ENCODE data around the gene CBFB. TPM values are rescaled to one million over a fixed set of nuclear protein-coding genes. Genes with fewer than 3 reads are reported as not detected.
A peak's percentile ranks its signal among the peaks of the same experiment; 100 is the strongest.

The CBFB gene
- total and polyA plus RNA-seq, 2 of the 13 experiments (the other 11 are each of a cell fraction or from before 2014, with no cell fraction given) = 22.1 to 70.8 TPM

- POLR2A ChIA-PET = interaction anchor here (1.1 kb wide), 1 partner anchor 19 kb away, joined by 3 read pairs; no protein-coding TSS in a partner anchor
- no TSS peak for BruUV-seq (replicated peaks)
- no peak for TF ChIP-seq REL (CRISPR knock-in tag; conservative IDR thresholded peaks at IDR 0.05)
- TF ChIP-seq SP2 (CRISPR knock-in tag; IDR thresholded peaks at IDR 0.05) = no peak
- TF ChIP-seq, protein P1, sequence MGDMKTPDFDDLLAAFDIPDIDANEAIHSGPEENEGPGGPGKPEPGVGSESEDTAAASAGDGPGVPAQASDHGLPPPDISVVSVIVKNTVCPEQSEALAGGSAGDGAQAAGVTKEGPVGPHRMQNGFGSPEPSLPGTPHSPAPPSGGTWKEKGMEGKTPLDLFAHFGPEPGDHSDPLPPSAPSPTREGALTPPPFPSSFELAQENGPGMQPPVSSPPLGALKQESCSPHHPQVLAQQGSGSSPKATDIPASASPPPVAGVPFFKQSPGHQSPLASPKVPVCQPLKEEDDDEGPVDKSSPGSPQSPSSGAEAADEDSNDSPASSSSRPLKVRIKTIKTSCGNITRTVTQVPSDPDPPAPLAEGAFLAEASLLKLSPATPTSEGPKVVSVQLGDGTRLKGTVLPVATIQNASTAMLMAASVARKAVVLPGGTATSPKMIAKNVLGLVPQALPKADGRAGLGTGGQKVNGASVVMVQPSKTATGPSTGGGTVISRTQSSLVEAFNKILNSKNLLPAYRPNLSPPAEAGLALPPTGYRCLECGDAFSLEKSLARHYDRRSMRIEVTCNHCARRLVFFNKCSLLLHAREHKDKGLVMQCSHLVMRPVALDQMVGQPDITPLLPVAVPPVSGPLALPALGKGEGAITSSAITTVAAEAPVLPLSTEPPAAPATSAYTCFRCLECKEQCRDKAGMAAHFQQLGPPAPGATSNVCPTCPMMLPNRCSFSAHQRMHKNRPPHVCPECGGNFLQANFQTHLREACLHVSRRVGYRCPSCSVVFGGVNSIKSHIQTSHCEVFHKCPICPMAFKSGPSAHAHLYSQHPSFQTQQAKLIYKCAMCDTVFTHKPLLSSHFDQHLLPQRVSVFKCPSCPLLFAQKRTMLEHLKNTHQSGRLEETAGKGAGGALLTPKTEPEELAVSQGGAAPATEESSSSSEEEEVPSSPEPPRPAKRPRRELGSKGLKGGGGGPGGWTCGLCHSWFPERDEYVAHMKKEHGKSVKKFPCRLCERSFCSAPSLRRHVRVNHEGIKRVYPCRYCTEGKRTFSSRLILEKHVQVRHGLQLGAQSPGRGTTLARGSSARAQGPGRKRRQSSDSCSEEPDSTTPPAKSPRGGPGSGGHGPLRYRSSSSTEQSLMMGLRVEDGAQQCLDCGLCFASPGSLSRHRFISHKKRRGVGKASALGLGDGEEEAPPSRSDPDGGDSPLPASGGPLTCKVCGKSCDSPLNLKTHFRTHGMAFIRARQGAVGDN (CRISPR knock-in tag; IDR thresholded peaks at IDR 0.05) = peak; percentile 38; the same call in 1 of the 2 replicates
- TF ChIP-seq MXD4 (CRISPR knock-in tag; IDR thresholded peaks at IDR 0.05) = no peak
- no peak for TF ChIP-seq ZNF660 (CRISPR knock-in tag; IDR thresholded peaks at IDR 0.05; ENCODE audit: borderline replicate concordance, low read depth)
- TF ChIP-seq, protein P2, sequence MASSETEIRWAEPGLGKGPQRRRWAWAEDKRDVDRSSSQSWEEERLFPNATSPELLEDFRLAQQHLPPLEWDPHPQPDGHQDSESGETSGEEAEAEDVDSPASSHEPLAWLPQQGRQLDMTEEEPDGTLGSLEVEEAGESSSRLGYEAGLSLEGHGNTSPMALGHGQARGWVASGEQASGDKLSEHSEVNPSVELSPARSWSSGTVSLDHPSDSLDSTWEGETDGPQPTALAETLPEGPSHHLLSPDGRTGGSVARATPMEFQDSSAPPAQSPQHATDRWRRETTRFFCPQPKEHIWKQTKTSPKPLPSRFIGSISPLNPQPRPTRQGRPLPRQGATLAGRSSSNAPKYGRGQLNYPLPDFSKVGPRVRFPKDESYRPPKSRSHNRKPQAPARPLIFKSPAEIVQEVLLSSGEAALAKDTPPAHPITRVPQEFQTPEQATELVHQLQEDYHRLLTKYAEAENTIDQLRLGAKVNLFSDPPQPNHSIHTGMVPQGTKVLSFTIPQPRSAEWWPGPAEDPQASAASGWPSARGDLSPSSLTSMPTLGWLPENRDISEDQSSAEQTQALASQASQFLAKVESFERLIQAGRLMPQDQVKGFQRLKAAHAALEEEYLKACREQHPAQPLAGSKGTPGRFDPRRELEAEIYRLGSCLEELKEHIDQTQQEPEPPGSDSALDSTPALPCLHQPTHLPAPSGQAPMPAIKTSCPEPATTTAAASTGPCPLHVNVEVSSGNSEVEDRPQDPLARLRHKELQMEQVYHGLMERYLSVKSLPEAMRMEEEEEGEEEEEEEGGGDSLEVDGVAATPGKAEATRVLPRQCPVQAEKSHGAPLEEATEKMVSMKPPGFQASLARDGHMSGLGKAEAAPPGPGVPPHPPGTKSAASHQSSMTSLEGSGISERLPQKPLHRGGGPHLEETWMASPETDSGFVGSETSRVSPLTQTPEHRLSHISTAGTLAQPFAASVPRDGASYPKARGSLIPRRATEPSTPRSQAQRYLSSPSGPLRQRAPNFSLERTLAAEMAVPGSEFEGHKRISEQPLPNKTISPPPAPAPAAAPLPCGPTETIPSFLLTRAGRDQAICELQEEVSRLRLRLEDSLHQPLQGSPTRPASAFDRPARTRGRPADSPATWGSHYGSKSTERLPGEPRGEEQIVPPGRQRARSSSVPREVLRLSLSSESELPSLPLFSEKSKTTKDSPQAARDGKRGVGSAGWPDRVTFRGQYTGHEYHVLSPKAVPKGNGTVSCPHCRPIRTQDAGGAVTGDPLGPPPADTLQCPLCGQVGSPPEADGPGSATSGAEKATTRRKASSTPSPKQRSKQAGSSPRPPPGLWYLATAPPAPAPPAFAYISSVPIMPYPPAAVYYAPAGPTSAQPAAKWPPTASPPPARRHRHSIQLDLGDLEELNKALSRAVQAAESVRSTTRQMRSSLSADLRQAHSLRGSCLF (CRISPR knock-in tag; IDR thresholded peaks at IDR 0.05; ENCODE audit: borderline replicate concordance) = no peak
- no peak for TF ChIP-seq ZNF446 (CRISPR knock-in tag; IDR thresholded peaks at IDR 0.05)
- no peak for TF ChIP-seq ZNF616 (CRISPR knock-in tag; IDR thresholded peaks at IDR 0.05; ENCODE audit: low read depth)
- no peak for TF ChIP-seq RFXAP (CRISPR knock-in tag; IDR thresholded peaks at IDR 0.05; ENCODE audit: borderline replicate concordance)
- no peak for TF ChIP-seq ZNF296 (CRISPR knock-in tag; conservative IDR thresholded peaks at IDR 0.05)
- TF ChIP-seq GTF3A (CRISPR knock-in tag; conservative IDR thresholded peaks at IDR 0.05) = no peak
- TF ChIP-seq ZNF614 (CRISPR knock-in tag; IDR thresholded peaks at IDR 0.05; ENCODE audit: borderline replicate concordance) = no peak
- TF ChIP-seq FOXA1 (IDR thresholded peaks at IDR 0.05) = no peak
- TF ChIP-seq FOXA1 (CRISPR knock-in tag; IDR thresholded peaks at IDR 0.05) = peak; percentile 76
- no peak for TF ChIP-seq ZNF367 (CRISPR knock-in tag; IDR thresholded peaks at IDR 0.05; ENCODE audit: borderline replicate concordance)
- TF ChIP-seq YEATS4 (CRISPR knock-in tag; IDR thresholded peaks at IDR 0.05; ENCODE audit: borderline replicate concordance) = no peak
- no peak for TF ChIP-seq AGO2 (optimal IDR thresholded peaks at IDR 0.05; ENCODE audit: low read depth, low read length)
- no peak for TF ChIP-seq TSC22D2 (CRISPR knock-in tag; IDR thresholded peaks at IDR 0.05; ENCODE audit: borderline replicate concordance)
Measured at GRCh38 chr16:67009158-67009557, 19.8 kb upstream of the CBFB start.

More at GRCh38 chr16:67009158-67009557, 19.8 kb upstream of the CBFB start:
- Histone ChIP-seq H3K79me2 (ENCODE audit: insufficient read depth, low read length) (no peaks in the 10 kb centered on the region), H3K4me1 (ENCODE audit: insufficient read depth, low read length) (peaks cover 47% of the 10 kb centered on the region), H3K4me3 (replicated peaks in 1 of 3; ENCODE audit: insufficient read depth in 1 of 3, low read depth in 2 of 3, low read length in 3 of 3) (no peak overlapping the region), H3K9me3 (ENCODE audit: low read length) (no peaks in the 10 kb centered on the region), H3K4me2 (ENCODE audit: low read depth, low read length) (no peak overlapping the region; the same call in 1 of the 2 replicates), H2AFZ (ENCODE audit: low read length) (no peak overlapping the region), H4K20me1 (ENCODE audit: insufficient read depth, low read length) (no peaks in the 10 kb centered on the region), H3K27me3 (ENCODE audit: control insufficient read depth in 1 of 2, insufficient read depth in 2 of 2, low read length in 2 of 2) (peaks cover 2 to 44% of the 10 kb centered on the region in 2 experiments), H3K27ac (ENCODE audit: extremely low read length, insufficient read depth, low read length) (no peak overlapping the region), H3K36me3 (replicated peaks in 1 of 2; ENCODE audit: control insufficient read depth in 1 of 2, insufficient read depth in 2 of 2, low read length in 2 of 2) (no peaks in the 10 kb centered on the region), H3K9ac (ENCODE audit: insufficient read depth, low read depth, low read length) (no peak overlapping the region)
- WGBS (ENCODE audit: low lambda C conversion rate) = 3% methylated on average over 1 of the region's 1 CpG
- peak; percentile 58 for ATAC-seq
- intact Hi-C loops (cut with micrococcal nuclease; ENCODE audit: unreplicated experiment) (no loop called here), in situ Hi-C loops (cut with HindIII; ENCODE audit: extremely low pct_ligation_motif_present, low pct_unique_long_range_greater_than_20kb) (no loop called here)
- no peak for DNase-seq (ENCODE audit: low spot score)
- no peak for FAIRE-seq
- CTCF ChIA-PET (ENCODE audit: low intra/inter-chr PET ratio, low total read pairs) = no interaction called here
